Embryonic facial prominence (tissue), 1 donor: ENCODE measurements around the gene TMEM198.

Experiments
- DNase-seq: peaks from one replicate; pipeline ENCODE4 v3.0.0-alpha.2; 2016; ENCODE audit errors: extremely low spot score

TMEM198 gene

GRCh38 chr2:219525533-219526232 is 18.1 kb upstream of the TMEM198 start:
- no peak for DNase-seq

GRCh38 chr2:219526320-219527075 is 17.3 kb upstream of the TMEM198 start:
- no peak for DNase-seq

- DNase-seq = no peak
These were observed 16.8 kb upstream of the TMEM198 start for GRCh38 chr2:219527076-219527394.

- no peak for DNase-seq
These were observed 16.4 kb upstream of the TMEM198 start for GRCh38 chr2:219527472-219527871.

- peak; percentile 71 for DNase-seq
These were observed 13.5 kb upstream of the TMEM198 start for GRCh38 chr2:219530048-219530963.

GRCh38 chr2:219531639-219532377 is 12.0 kb upstream of the TMEM198 start:
- DNase-seq = no peak

- DNase-seq = no peak
These were observed 11.5 kb upstream of the TMEM198 start for GRCh38 chr2:219532378-219532649.

- DNase-seq = no peak
These were observed 9.7 kb upstream of the TMEM198 start for GRCh38 chr2:219533930-219534661.

GRCh38 chr2:219536425-219536824 is 7.4 kb upstream of the TMEM198 start:
- DNase-seq = no peak

GRCh38 chr2:219536967-219537366 is 6.9 kb upstream of the TMEM198 start:
- DNase-seq = no peak

GRCh38 chr2:219537657-219538488 is 6.0 kb upstream of the TMEM198 start:
- no peak for DNase-seq

GRCh38 chr2:219538504-219538951 is 5.3 kb upstream of the TMEM198 start:
- no peak for DNase-seq

GRCh38 chr2:219538956-219539788 is 4.7 kb upstream of the TMEM198 start:
- no peak for DNase-seq

GRCh38 chr2:219539926-219540678 is 3.7 kb upstream of the TMEM198 start:
- no peak for DNase-seq

GRCh38 chr2:219540784-219541504 is 2.9 kb upstream of the TMEM198 start:
- DNase-seq = no peak

- DNase-seq = peak; percentile 62
These were observed 2.1 kb upstream of the TMEM198 start for GRCh38 chr2:219541611-219542180.

GRCh38 chr2:219542931-219543595 is 765 bp upstream of the TMEM198 start:
- DNase-seq = no peak
